Progenitor cell of endocrine pancreas (in vitro differentiated cells): ENCODE measurements around the gene C13orf46. TPM values are rescaled to one million over a fixed set of nuclear protein-coding genes. Genes with fewer than 3 reads are reported as not detected.

Source experiments
- DNase-seq: peaks from one replicate; pipeline ENCODE4 v3.0.0; 2021; ENCODE audit warnings: low spot score; ENCODE audit not compliant: unreplicated experiment
- H3K27ac Mint-ChIP-seq: 2 replicates; pipeline ENCODE4 v1.8.0; 2021; ENCODE audit warnings: mild to moderate bottlenecking, moderate library complexity, mixed read lengths
- H3K27me3 Mint-ChIP-seq: 2 replicates; pipeline ENCODE4 v1.8.0; 2021; ENCODE audit warnings: mixed read lengths
- H3K36me3 Mint-ChIP-seq: 2 replicates; pipeline ENCODE4 v1.8.0; 2022; ENCODE audit warnings: mixed read lengths; ENCODE audit not compliant: insufficient read depth
- H3K4me1 Mint-ChIP-seq: 2 replicates; pipeline ENCODE4 v1.8.0; 2021; ENCODE audit warnings: low read depth, mixed read lengths
- H3K4me3 Mint-ChIP-seq: 2 replicates; pipeline ENCODE4 v1.8.0; 2021; ENCODE audit warnings: low read depth, mild to moderate bottlenecking, moderate library complexity, mixed read lengths
- H3K9me3 Mint-ChIP-seq: 2 replicates; pipeline ENCODE4 v1.8.0; 2021; ENCODE audit warnings: low read depth, mixed read lengths
- CTCF ChIP-seq: fragments of 200-600 bp; sonication (generic); IDR thresholded peaks from one replicate; pipeline ENCODE4 v1.5.0; 2021; ENCODE audit warnings: antibody characterized with exemption, mild to moderate bottlenecking; ENCODE audit not compliant: unreplicated experiment
- total RNA-seq: library from RNA; stranded (reverse); gene quantifications from 2 replicates; pipeline ENCODE4 v1.2.1, GENCODE V29; 2021

C13orf46 gene
- total RNA-seq, 1 donor from 2014 or later: 0.17 TPM

GRCh38 chr13:113971471-113972231, 2.2 kb downstream of the C13orf46 start:
- H3K27me3 Mint-ChIP-seq: no peaks in the 10 kb centered on the region
- H3K36me3 Mint-ChIP-seq: no peaks in the 10 kb centered on the region
- DNase-seq: no peak
- H3K4me3 Mint-ChIP-seq: no peak overlapping the region
- no peak overlapping the region for H3K27ac Mint-ChIP-seq
- no peaks in the 10 kb centered on the region for H3K9me3 Mint-ChIP-seq
- no peaks in the 10 kb centered on the region for H3K4me1 Mint-ChIP-seq
- TF ChIP-seq CTCF: no peak

GRCh38 chr13:113970810-113971470, 2.9 kb downstream of the C13orf46 start:
- H3K27me3 Mint-ChIP-seq: no peaks in the 10 kb centered on the region
- no peak overlapping the region for H3K4me3 Mint-ChIP-seq
- no peak for TF ChIP-seq CTCF
- H3K27ac Mint-ChIP-seq: no peak overlapping the region
- no peaks in the 10 kb centered on the region for H3K36me3 Mint-ChIP-seq
- no peaks in the 10 kb centered on the region for H3K9me3 Mint-ChIP-seq
- no peak for DNase-seq
- no peaks in the 10 kb centered on the region for H3K4me1 Mint-ChIP-seq

- Mint-ChIP-seq H3K4me1 (no peaks in the 10 kb centered on the region), H3K27me3 (no peaks in the 10 kb centered on the region), H3K27ac (no peak overlapping the region), H3K36me3 (no peaks in the 10 kb centered on the region), H3K4me3 (no peak overlapping the region), H3K9me3 (no peaks in the 10 kb centered on the region)
- no peak for DNase-seq
- TF ChIP-seq CTCF: no peak
Observed at GRCh38 chr13:113969973-113970611, 3.8 kb downstream of the C13orf46 start.

GRCh38 chr13:113969311-113969972, 4.4 kb downstream of the C13orf46 start:
- no peak overlapping the region for H3K27ac Mint-ChIP-seq
- H3K27me3 Mint-ChIP-seq: no peaks in the 10 kb centered on the region
- TF ChIP-seq CTCF: no peak
- no peaks in the 10 kb centered on the region for H3K4me1 Mint-ChIP-seq
- DNase-seq: no peak
- H3K36me3 Mint-ChIP-seq: no peaks in the 10 kb centered on the region
- H3K4me3 Mint-ChIP-seq: no peak overlapping the region
- no peaks in the 10 kb centered on the region for H3K9me3 Mint-ChIP-seq
